Measurements from ENCODE around the gene SBK3. TPM values are rescaled to one million over a fixed set of nuclear protein-coding genes. Genes with fewer than 3 reads are reported as not detected.

The SBK3 gene, protein sequence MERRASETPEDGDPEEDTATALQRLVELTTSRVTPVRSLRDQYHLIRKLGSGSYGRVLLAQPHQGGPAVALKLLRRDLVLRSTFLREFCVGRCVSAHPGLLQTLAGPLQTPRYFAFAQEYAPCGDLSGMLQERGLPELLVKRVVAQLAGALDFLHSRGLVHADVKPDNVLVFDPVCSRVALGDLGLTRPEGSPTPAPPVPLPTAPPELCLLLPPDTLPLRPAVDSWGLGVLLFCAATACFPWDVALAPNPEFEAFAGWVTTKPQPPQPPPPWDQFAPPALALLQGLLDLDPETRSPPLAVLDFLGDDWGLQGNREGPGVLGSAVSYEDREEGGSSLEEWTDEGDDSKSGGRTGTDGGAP
- under 1 TPM; 0.23 to 0.74 TPM for total RNA-seq

DNA sequence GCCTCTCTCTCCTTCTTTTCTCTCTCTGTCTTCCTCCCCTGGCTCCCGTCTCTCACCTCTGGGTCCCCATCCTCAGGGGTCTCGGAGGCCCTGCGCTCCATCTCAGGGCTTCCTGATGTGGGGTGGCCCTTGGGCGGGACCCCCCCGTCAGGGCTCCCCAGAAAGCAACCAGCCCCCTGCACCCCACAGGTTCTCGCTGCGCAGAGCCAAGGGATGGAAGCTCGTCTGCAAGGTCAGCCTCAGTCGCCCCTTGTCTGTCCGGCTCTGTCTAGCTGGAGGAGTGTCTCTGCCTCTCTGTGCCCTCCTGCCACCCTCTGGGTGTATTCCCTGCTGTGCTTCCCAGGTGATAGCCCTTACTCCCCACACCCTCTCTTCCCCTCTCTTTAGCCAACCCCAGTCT, at the start of gene SBK3:
Gene SBK3, minus strand, starts transcription at position 101 of the 400 bp plus-strand sequence. Its CDS starts 0 bp downstream, at position 101.
- Histone ChIP-seq H3K9me3 (no peaks in the 10 kb centered on the region), H3K4me3 (no peak within 1 kb of the TSS), H3K27me3 (replicated peaks; ENCODE audit: insufficient read depth) (no peaks in the 10 kb centered on the region), H3K27ac (no peak within 1 kb of the TSS), H3K4me1 (replicated peaks) (no peaks in the 10 kb centered on the region), H3K36me3 (no peaks in the 10 kb centered on the region)
- no peak for DNase-seq (ENCODE audit: low spot score)
- WGBS, result 83% methylated on average over 10 of the region's 10 CpGs
- TF ChIP-seq POLR2AphosphoS5 (IDR thresholded peaks at IDR 0.05), result no peak
- TF ChIP-seq, protein P1, sequence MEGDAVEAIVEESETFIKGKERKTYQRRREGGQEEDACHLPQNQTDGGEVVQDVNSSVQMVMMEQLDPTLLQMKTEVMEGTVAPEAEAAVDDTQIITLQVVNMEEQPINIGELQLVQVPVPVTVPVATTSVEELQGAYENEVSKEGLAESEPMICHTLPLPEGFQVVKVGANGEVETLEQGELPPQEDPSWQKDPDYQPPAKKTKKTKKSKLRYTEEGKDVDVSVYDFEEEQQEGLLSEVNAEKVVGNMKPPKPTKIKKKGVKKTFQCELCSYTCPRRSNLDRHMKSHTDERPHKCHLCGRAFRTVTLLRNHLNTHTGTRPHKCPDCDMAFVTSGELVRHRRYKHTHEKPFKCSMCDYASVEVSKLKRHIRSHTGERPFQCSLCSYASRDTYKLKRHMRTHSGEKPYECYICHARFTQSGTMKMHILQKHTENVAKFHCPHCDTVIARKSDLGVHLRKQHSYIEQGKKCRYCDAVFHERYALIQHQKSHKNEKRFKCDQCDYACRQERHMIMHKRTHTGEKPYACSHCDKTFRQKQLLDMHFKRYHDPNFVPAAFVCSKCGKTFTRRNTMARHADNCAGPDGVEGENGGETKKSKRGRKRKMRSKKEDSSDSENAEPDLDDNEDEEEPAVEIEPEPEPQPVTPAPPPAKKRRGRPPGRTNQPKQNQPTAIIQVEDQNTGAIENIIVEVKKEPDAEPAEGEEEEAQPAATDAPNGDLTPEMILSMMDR (IDR thresholded peaks at IDR 0.05), result no peak
- no peak for TF ChIP-seq POLR2A (IDR thresholded peaks at IDR 0.05)
- intact Hi-C loops (cut with DNase I), result no loop called here

DNA sequence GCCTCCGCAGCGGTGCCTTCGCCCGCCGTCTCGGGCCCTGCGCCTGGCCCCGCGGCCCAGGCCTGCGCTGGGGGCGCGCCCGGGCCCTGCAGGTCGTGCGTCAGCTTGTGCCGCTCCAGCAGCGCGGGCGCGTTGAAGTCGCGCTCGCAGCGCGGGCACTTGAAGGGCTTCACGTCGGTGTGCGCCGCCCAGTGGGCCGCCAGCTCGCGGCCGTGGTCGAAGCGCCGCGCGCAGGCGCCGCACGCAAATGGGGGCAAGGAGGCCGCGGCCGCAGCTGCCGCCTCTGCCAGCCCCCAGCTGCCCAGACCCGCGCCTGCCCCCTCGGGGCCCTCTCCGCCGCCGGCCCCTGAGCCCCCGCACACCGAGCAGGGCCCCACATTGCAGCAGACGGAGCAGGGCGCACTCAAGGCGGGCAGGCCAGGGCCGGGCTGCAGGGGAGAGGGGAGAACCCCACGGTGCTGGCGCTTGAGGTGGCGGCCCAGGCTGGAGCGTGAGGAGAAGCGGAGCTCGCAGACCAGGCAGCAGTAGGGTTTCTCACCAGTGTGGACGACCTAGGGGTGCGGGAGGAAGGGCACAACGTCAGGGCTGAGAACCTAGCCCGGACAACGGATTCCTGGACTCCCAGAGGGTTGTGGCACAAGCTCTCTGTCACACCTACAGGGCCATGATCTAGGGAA, 47.9 kb upstream of the SBK3 start:
- Histone ChIP-seq H3K4me1 (replicated peaks) (no peaks in the 10 kb centered on the region), H3K27me3 (replicated peaks; ENCODE audit: insufficient read depth) (no peaks in the 10 kb centered on the region), H3K27ac (no peak overlapping the region), H3K4me3 (no peak overlapping the region), H3K9me3 (no peaks in the 10 kb centered on the region), H3K36me3 (no peaks in the 10 kb centered on the region)
- TF ChIP-seq POLR2A (IDR thresholded peaks at IDR 0.05) (no peak), POLR2AphosphoS5 (IDR thresholded peaks at IDR 0.05) (no peak)
- TF ChIP-seq, protein P1 (IDR thresholded peaks at IDR 0.05), result no peak
- intact Hi-C loops (cut with DNase I), result no loop called here
- no peak for DNase-seq (ENCODE audit: low spot score)
- WGBS, result 77% methylated on average over 23 of the region's 68 CpGs

DNA sequence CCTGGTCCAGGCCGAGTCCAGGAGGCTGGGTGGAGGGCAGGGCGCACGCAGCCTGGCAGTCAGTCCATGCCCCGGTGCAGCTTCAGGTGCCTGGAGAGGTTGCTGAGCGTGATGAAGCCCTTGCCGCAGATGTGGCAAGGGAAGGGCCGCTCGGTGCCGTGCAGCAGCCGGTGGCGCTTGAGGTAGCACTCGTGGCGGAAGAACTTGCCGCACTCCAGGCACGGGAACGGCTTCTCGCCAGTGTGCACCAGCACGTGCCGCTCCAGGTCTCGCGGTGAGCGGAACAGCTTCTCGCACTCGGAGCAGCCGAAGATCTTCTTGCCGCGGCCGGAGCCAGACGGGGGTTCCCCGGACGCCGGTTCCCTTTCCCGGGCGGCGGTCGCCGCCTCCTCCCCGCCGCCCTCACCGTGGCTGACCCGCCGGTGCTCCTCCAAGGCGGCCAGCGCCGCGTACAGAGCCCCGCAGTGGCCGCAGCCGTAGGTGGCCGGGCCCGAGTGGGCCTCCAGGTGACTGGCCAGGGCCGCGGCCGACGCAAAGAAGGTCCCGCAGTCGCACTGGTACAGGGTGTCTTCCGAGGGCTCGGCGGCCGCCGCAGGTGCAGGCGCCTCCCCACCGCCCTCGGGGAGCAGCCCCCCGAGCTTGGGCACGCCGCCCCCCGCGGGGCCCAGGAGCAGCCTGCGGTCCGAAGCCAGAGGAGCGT, 47.2 kb upstream of the SBK3 start:
- no peak for DNase-seq (ENCODE audit: low spot score)
- H3K27ac ChIP-seq, result no peak overlapping the region
- H3K4me1 ChIP-seq (replicated peaks), result no peaks in the 10 kb centered on the region
- no peaks in the 10 kb centered on the region for H3K9me3 ChIP-seq
- no peaks in the 10 kb centered on the region for H3K36me3 ChIP-seq
- 92% methylated on average over 50 of the region's 73 CpGs for WGBS
- H3K4me3 ChIP-seq, result no peak overlapping the region
- TF ChIP-seq POLR2A (IDR thresholded peaks at IDR 0.05), result no peak
- TF ChIP-seq, protein P1 (IDR thresholded peaks at IDR 0.05), result no peak
- intact Hi-C loops (cut with DNase I), result no loop called here
- no peaks in the 10 kb centered on the region for H3K27me3 ChIP-seq (replicated peaks; ENCODE audit: insufficient read depth)

DNA sequence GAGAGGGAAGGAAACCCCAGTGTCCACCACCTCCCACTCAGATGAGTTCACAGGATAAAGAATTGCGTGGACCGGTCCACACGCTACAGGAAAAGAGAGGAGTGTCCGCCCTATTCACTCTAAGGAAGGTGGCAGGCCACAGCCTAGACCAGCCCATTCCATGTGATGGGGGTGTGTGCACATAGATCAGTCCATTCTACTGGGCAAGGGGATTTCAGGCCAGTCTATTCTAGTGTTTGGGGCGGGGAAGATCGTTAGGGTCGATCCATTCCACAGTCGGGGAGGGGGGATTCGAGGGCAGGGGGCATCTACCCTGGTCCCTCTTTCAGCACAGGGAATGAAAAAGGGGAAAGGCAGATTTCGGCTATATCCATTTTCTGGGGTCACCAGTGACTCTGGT, 46.2 kb upstream of the SBK3 start:
- 86% methylated on average over 10 of the region's 10 CpGs for WGBS

More for the DNA sequence above, 46.2 kb upstream of the SBK3 start:
- Histone ChIP-seq H3K36me3 (no peaks in the 10 kb centered on the region), H3K9me3 (no peaks in the 10 kb centered on the region), H3K4me1 (replicated peaks) (peaks cover 4% of the 10 kb centered on the region), H3K4me3 (no peak overlapping the region), H3K27me3 (replicated peaks; ENCODE audit: insufficient read depth) (no peaks in the 10 kb centered on the region), H3K27ac (no peak overlapping the region)
- TF ChIP-seq POLR2AphosphoS5 (IDR thresholded peaks at IDR 0.05) (no peak), POLR2A (IDR thresholded peaks at IDR 0.05) (no peak)
- TF ChIP-seq, protein P1 (IDR thresholded peaks at IDR 0.05), result no peak
- intact Hi-C loops (cut with DNase I), result no loop called here
- no peak for DNase-seq (ENCODE audit: low spot score)

All from prostate gland (tissue), 2 donors.